HCT116 (cell line): ENCODE results near the gene AGAP1. TPM values are rescaled to one million over a fixed set of nuclear protein-coding genes. Genes with fewer than 3 reads are reported as not detected.

Source experiments
- ATAC-seq: fragments of 200-7000 bp; cut with Tn5 transposase; 2 replicates; pipeline ENCODE4 v1.9.1; 2020; ENCODE audit warnings: mild to moderate bottlenecking, moderate library complexity
- BruUV-seq: library from RNA; stranded (reverse); fragments of 400-500 nt; replicated peaks from 2 replicates; lab custom pipeline; 2021; lab: Mats Ljungman, UMichigan
- CTCF ChIA-PET: fragments of 300-600 bp; sonication (Branson Sonifier 250); formaldehyde crosslinking; loops from one replicate; lab custom pipeline; 2021; ENCODE audit warnings: antibody characterized with exemption; lab: Charles Lee
- POLR2A ChIA-PET: fragments of 300-600, 350-600 bp; sonication (Branson Sonifier 250); formaldehyde crosslinking; loops from one replicate; lab custom pipeline; 2021; ENCODE audit warnings: antibody characterized with exemption; lab: Charles Lee
- RAD21 ChIA-PET, 2 experiments: fragments of 300-600 bp; sonication (Branson Sonifier 250); formaldehyde crosslinking; loops; one replicate each; lab custom pipeline; 2023; ENCODE audit warnings: low total read pairs in 2 of 2; ENCODE audit not compliant: uncharacterized antibody in 2 of 2, unreplicated experiment in 2 of 2, low non-redundant PET in 1 of 2; lab: Charles Lee
- DNase-seq: peaks from one replicate; pipeline ENCODE4 v3.0.0-alpha.2; 2010; ENCODE audit warnings: low read depth, low spot score
- H2AFZ ChIP-seq: fragments of 200-600 bp; shearing (Covaris generic), sonication (generic); 2 replicates; pipeline ENCODE4 v1.6.1; 2017; ENCODE audit warnings: low read depth, mixed run types, mixed read lengths, antibody characterized with exemption, low read length; ENCODE audit not compliant: poor library complexity, severe bottlenecking
- H3K27ac ChIP-seq: 2 replicates; pipeline ENCODE4 v1.5.1; 2012; ENCODE audit warnings: low read depth, low read length
- H3K27me3 ChIP-seq: fragments of 200-600 bp; sonication (generic); 2 replicates; pipeline ENCODE4 v1.6.1; 2016; ENCODE audit warnings: mixed run types, low read length, mixed read lengths; ENCODE audit not compliant: insufficient read depth
- H3K36me3 ChIP-seq, 2 experiments: fragments of 200-500 bp in 1 of 2; fragments of 200-600 bp in 1 of 2; sonication (Bioruptor generic) in 1 of 2; sonication (generic) in 1 of 2; 2 replicates each; pipeline versions ENCODE4 v1.5.1 to v1.6.1; 2014 to 2016; ENCODE audit warnings: low read length in 2 of 2, inconsistent platforms in 1 of 2, mixed read lengths in 1 of 2, mixed run types in 1 of 2; ENCODE audit not compliant: insufficient read depth in 2 of 2, control insufficient read depth in 1 of 2
- H3K4me1 ChIP-seq, 2 experiments: fragments of 200-600 bp in 1 of 2; sonication (generic) in 1 of 2; 2 replicates each; pipeline versions ENCODE4 v1.5.1 to v1.6.1; 2012 to 2017; ENCODE audit warnings: low read length in 2 of 2, inconsistent platforms in 1 of 2, mild to moderate bottlenecking in 1 of 2, mixed read lengths in 1 of 2, mixed run types in 1 of 2, moderate library complexity in 1 of 2; ENCODE audit not compliant: insufficient read depth in 2 of 2, control insufficient read depth in 1 of 2
- H3K4me2 ChIP-seq: fragments of 200-600 bp; sonication (generic); 2 replicates; pipeline ENCODE4 v1.6.1; 2017; ENCODE audit warnings: mixed run types, low read length, mixed read lengths
- H3K4me3 ChIP-seq, 2 experiments: fragments of 200-600 bp in 1 of 2; sonication (generic) in 1 of 2; replicated peaks in 1 of 2; 2 replicates each; pipeline ENCODE4 v1.5.1; 2011 to 2016; ENCODE audit warnings: low read length in 2 of 2, control low read depth in 1 of 2, low read depth in 1 of 2, mild to moderate bottlenecking in 1 of 2, mixed read lengths in 1 of 2, mixed run types in 1 of 2
- H3K79me2 ChIP-seq: fragments of 200-600 bp; sonication (generic); 2 replicates; pipeline ENCODE4 v1.6.1; 2017; ENCODE audit warnings: mild to moderate bottlenecking, mixed run types, low read length, moderate library complexity, mixed read lengths; ENCODE audit not compliant: insufficient read depth
- H3K9ac ChIP-seq: fragments of 200-600 bp; sonication (generic); 2 replicates; pipeline ENCODE4 v1.6.1; 2016; ENCODE audit warnings: low read length, mixed read lengths
- H3K9me2 ChIP-seq: fragments of 200-600 bp; sonication (generic), shearing (Covaris generic); 2 replicates; pipeline ENCODE4 v1.6.1; 2017; ENCODE audit warnings: mixed run types, mild to moderate bottlenecking, moderate library complexity; ENCODE audit not compliant: insufficient read depth
- H3K9me3 ChIP-seq, 2 experiments: fragments of 200-500 bp in 1 of 2; fragments of 200-600 bp in 1 of 2; sonication (Bioruptor generic) in 1 of 2; sonication (generic) in 1 of 2; 2 replicates each; pipeline ENCODE4 v1.6.1; 2014 to 2017; ENCODE audit warnings: low read length in 2 of 2, mixed read lengths in 2 of 2, inconsistent platforms in 1 of 2, low read depth in 1 of 2, mild to moderate bottlenecking in 1 of 2, mixed run types in 1 of 2, moderate library complexity in 1 of 2; ENCODE audit not compliant: control insufficient read depth in 1 of 2, insufficient read depth in 1 of 2
- H4K20me1 ChIP-seq: fragments of 200-600 bp; sonication (generic), shearing (Covaris generic); 2 replicates; pipeline ENCODE4 v1.6.1; 2017; ENCODE audit warnings: mixed run types, mild to moderate bottlenecking, moderate library complexity; ENCODE audit not compliant: insufficient read depth
- CEBPB ChIP-seq: IDR thresholded peaks from 2 replicates; pipeline ENCODE4 v1.6.1; 2012; ENCODE audit warnings: low read depth
- EGR1 ChIP-seq: IDR thresholded peaks from 2 replicates; pipeline ENCODE4 v1.6.1; 2012; ENCODE audit warnings: low read depth
- ELF1 ChIP-seq: IDR thresholded peaks from 2 replicates; pipeline ENCODE4 v1.6.1; 2012; ENCODE audit warnings: low read depth, borderline replicate concordance
- EZH2 ChIP-seq: fragments of 200-600 bp; sonication (generic); IDR thresholded peaks from 2 replicates; pipeline ENCODE4 v1.6.1; 2017; ENCODE audit warnings: antibody characterized with exemption, mixed run types
- FOSL1 ChIP-seq: IDR thresholded peaks from 2 replicates; pipeline ENCODE4 v1.6.1; 2012; ENCODE audit warnings: low read depth
- JUND ChIP-seq: IDR thresholded peaks from 2 replicates; pipeline ENCODE4 v1.6.1; 2012
- POLR2A ChIP-seq: IDR thresholded peaks from 2 replicates; pipeline ENCODE4 v1.7.0; 2011; ENCODE audit warnings: borderline replicate concordance; ENCODE audit not compliant: insufficient read depth, insufficient read length; ENCODE audit errors: extremely low read depth
- POLR2AphosphoS5 ChIP-seq: IDR thresholded peaks from 2 replicates; pipeline ENCODE4 v1.6.1; 2011; ENCODE audit warnings: mild to moderate bottlenecking, low read depth, low read length, moderate library complexity
- RAD21 ChIP-seq: IDR thresholded peaks from 2 replicates; pipeline ENCODE4 v1.6.1; 2012; ENCODE audit warnings: low read depth, mild to moderate bottlenecking
- SIN3A ChIP-seq: IDR thresholded peaks from 2 replicates; pipeline ENCODE4 v1.6.1; 2012; ENCODE audit warnings: low read depth
- SP1 ChIP-seq: IDR thresholded peaks from 2 replicates; pipeline ENCODE4 v1.6.1; 2012; ENCODE audit warnings: low read depth
- YY1 ChIP-seq: IDR thresholded peaks from 2 replicates; pipeline ENCODE4 v1.6.1; 2011; ENCODE audit warnings: low read length, low read depth, moderate library complexity, mild to moderate bottlenecking; ENCODE audit not compliant: insufficient replicate concordance; ENCODE audit errors: extremely low read depth
- intact Hi-C: fragments of 100-400 bp; cut with micrococcal nuclease; formaldehyde crosslinking; loops from 2 replicates; pipeline ENCODE4 v1.10.0; 2022
- total RNA-seq: library from RNA; stranded (reverse); gene quantifications from one replicate; pipeline ENCODE4 v1.2.1, GENCODE V29; 2021; ENCODE audit not compliant: unreplicated experiment
- TF ChIP-seq, protein P1 (sequence below): IDR thresholded peaks from 2 replicates; pipeline ENCODE4 v1.6.1; 2011; ENCODE audit warnings: mild to moderate bottlenecking, low read length, moderate library complexity; ENCODE audit not compliant: insufficient replicate concordance; ENCODE audit errors: extremely low read depth
- TF ChIP-seq, protein P2 (sequence below): IDR thresholded peaks from 2 replicates; pipeline ENCODE4 v1.6.1; 2012
- TF ChIP-seq, protein P3 (sequence below): IDR thresholded peaks from 2 replicates; pipeline ENCODE4 v1.6.1; 2012

The AGAP1 gene
- total RNA-seq, 1 experiment from 2014 or later, result 43.8 TPM

DNA sequence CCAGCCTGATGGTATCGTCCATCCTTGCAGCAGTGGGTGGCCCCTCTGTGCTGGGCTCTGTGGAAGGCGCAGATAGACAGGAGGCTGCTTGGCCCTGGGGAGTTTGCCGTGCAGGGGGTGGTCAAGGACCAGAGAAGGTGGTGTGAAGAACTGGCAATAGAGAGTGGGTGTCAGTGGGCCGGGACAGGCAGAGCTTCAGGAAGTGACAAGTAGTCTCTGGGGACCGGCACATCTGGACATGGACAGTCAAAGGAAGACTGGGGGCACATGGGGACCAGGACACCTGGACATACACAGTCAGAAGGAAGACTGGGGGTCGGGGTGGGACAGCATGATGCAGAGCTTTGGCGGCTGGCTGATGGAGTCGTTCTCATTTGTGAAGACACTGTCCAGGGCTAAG lies 335.9 kb downstream of the AGAP1 start:
- H3K4me2 ChIP-seq, result no peak overlapping the region
- intact Hi-C loops, result no loop called here
- CTCF ChIA-PET, result no interaction called here
- TF ChIP-seq SP1 (no peak), FOSL1 (no peak), EGR1 (no peak), POLR2A (no peak), SIN3A (no peak), RAD21 (no peak), YY1 (no peak), EZH2 (no peak), POLR2AphosphoS5 (no peak), CEBPB (no peak), ELF1 (no peak), JUND (no peak)
- TF ChIP-seq, protein P1, sequence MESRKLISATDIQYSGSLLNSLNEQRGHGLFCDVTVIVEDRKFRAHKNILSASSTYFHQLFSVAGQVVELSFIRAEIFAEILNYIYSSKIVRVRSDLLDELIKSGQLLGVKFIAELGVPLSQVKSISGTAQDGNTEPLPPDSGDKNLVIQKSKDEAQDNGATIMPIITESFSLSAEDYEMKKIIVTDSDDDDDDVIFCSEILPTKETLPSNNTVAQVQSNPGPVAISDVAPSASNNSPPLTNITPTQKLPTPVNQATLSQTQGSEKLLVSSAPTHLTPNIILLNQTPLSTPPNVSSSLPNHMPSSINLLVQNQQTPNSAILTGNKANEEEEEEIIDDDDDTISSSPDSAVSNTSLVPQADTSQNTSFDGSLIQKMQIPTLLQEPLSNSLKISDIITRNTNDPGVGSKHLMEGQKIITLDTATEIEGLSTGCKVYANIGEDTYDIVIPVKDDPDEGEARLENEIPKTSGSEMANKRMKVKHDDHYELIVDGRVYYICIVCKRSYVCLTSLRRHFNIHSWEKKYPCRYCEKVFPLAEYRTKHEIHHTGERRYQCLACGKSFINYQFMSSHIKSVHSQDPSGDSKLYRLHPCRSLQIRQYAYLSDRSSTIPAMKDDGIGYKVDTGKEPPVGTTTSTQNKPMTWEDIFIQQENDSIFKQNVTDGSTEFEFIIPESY, result no peak
- TF ChIP-seq, protein P2, sequence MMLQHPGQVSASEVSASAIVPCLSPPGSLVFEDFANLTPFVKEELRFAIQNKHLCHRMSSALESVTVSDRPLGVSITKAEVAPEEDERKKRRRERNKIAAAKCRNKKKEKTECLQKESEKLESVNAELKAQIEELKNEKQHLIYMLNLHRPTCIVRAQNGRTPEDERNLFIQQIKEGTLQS, result no peak
- TF ChIP-seq, protein P3, sequence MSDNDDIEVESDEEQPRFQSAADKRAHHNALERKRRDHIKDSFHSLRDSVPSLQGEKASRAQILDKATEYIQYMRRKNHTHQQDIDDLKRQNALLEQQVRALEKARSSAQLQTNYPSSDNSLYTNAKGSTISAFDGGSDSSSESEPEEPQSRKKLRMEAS, result no peak
- TF ChIP-seq, all 23 proteins: peak for 0
- Histone ChIP-seq H2AFZ (no peak overlapping the region), H3K27me3 (no peaks in the 10 kb centered on the region), H3K79me2 (peaks cover 15% of the 10 kb centered on the region; the same call in 1 of the 2 replicates), H4K20me1 (no peaks in the 10 kb centered on the region), H3K4me3 (no peak overlapping the region), H3K9me3 (no peaks in the 10 kb centered on the region), H3K9ac (no peak overlapping the region), H3K4me1 (peaks cover 13 to 25% of the 10 kb centered on the region in 2 experiments), H3K36me3 (no peaks in the 10 kb centered on the region), H3K9me2 (no peaks in the 10 kb centered on the region), H3K27ac (no peak overlapping the region)
- DNase-seq (no peak), ATAC-seq (no peak)
- no TSS peak for BruUV-seq
- ChIA-PET POLR2A (no interaction called here), RAD21 (no interaction called here)
